Caki2 (cell line): ENCODE data around the gene GSTCD. TPM values are rescaled to one million over a fixed set of nuclear protein-coding genes. Genes with fewer than 3 reads are reported as not detected.
"Not testable (repeated sequence)": the region's sequence is repeated elsewhere in the genome, so short reads cannot be mapped to it uniquely, and the experiment has no call there.

Experiments used
- DNase-seq: peaks from one replicate; pipeline ENCODE4 v3.0.0-alpha.2; 2015; ENCODE audit warnings: low read depth
- in situ Hi-C: cut with HindIII; loops from 2 replicates; pipeline ENCODE4 v1.10.0; 2016; ENCODE audit warnings: low sequenced_read_pairs, low pct_unique_long_range_greater_than_20kb, mixed read lengths
- total RNA-seq: library from RNA; depleted of rRNA; stranded (reverse); fragments of >200 nt; shearing (Covaris generic); gene quantifications from 2 replicates; pipeline ENCODE4 v1.2.3, GENCODE V29; 2014; ENCODE audit warnings: low replicate concordance; rRNA removed

GSTCD gene
- 16.1 and 18.2 TPM in 2 replicates for total RNA-seq

- peak; percentile 86 for DNase-seq
- in situ Hi-C loops: no loop called here
These were observed at the start of gene GSTCD, which contains the start of gene INTS12 for GRCh38 chr4:105708181-105709080. GSTCD (plus strand) TSS chr4:105708784; CDS start chr4:105717614, 8,830 bp downstream. INTS12 (minus strand) TSS chr4:105708689; CDS start chr4:105700005, 8,684 bp downstream.

- no peak for DNase-seq
- in situ Hi-C loops: no loop called here
These were observed 49.4 kb upstream of the GSTCD start for GRCh38 chr4:105659190-105659589.

- in situ Hi-C loops: no loop called here
- DNase-seq: no peak
These were observed 47.6 kb upstream of the GSTCD start for GRCh38 chr4:105661028-105661427.

GRCh38 chr4:105662935-105663675 lies 45.5 kb upstream of the GSTCD start:
- in situ Hi-C loops: no loop called here

GRCh38 chr4:105666693-105667092 lies 41.9 kb upstream of the GSTCD start:
- in situ Hi-C loops: no loop called here
- DNase-seq: no peak

More at GRCh38 chr4:105662935-105663675, 45.5 kb upstream of the GSTCD start:
- no peak for DNase-seq

GRCh38 chr4:105670684-105671083 lies 37.9 kb upstream of the GSTCD start:
- in situ Hi-C loops: no loop called here
- no peak for DNase-seq

- in situ Hi-C loops: no loop called here
- no peak for DNase-seq
These were observed 37.3 kb upstream of the GSTCD start for GRCh38 chr4:105671301-105671700.

- in situ Hi-C loops: no loop called here
- DNase-seq: no peak
These were observed 34.6 kb upstream of the GSTCD start for GRCh38 chr4:105674011-105674410.

GRCh38 chr4:105677709-105678108 lies 30.9 kb upstream of the GSTCD start:
- in situ Hi-C loops: no loop called here
- no peak for DNase-seq

GRCh38 chr4:105679186-105679585 lies 29.4 kb upstream of the GSTCD start:
- no peak for DNase-seq
- in situ Hi-C loops: no loop called here

GRCh38 chr4:105683038-105683437 lies 25.5 kb upstream of the GSTCD start:
- in situ Hi-C loops: no loop called here
- no peak for DNase-seq

- in situ Hi-C loops: no loop called here
- no peak for DNase-seq
These were observed 22.0 kb upstream of the GSTCD start for GRCh38 chr4:105686571-105686970.

- in situ Hi-C loops, DNase-seq: not testable (repeated sequence)
These were observed 13.8 kb upstream of the GSTCD start for GRCh38 chr4:105694812-105695211.

GRCh38 chr4:105695832-105696231 lies 12.8 kb upstream of the GSTCD start:
- in situ Hi-C loops, DNase-seq: not testable (repeated sequence)

- in situ Hi-C loops: no loop called here
These were observed 10.0 kb upstream of the GSTCD start for GRCh38 chr4:105698607-105699006.

GRCh38 chr4:105707782-105708180 lies 803 bp upstream of the GSTCD start:
- in situ Hi-C loops: no loop called here
- no peak for DNase-seq

More at GRCh38 chr4:105698607-105699006, 10.0 kb upstream of the GSTCD start:
- DNase-seq: no peak

- in situ Hi-C loops: no loop called here
- DNase-seq: no peak
These were observed 482 bp downstream of the GSTCD start for GRCh38 chr4:105709081-105709450.

- in situ Hi-C loops: no loop called here
- peak; percentile 30 for DNase-seq
These were observed 1.5 kb downstream of the GSTCD start for GRCh38 chr4:105710012-105710600.

GRCh38 chr4:105710678-105711077 lies 2.1 kb downstream of the GSTCD start:
- in situ Hi-C loops: no loop called here

More at GRCh38 chr4:105710678-105711077, 2.1 kb downstream of the GSTCD start:
- peak; percentile 43 for DNase-seq
